BJ (cell line): Measurements from ENCODE around the gene HRK. TPM values are rescaled to one million over a fixed set of nuclear protein-coding genes. Genes with fewer than 3 reads are reported as not detected.

Experiments
- CTCF ChIA-PET: fragments of 350-600 bp; formaldehyde crosslinking; extraction: SDS; loops from one replicate; lab custom pipeline; 2021; ENCODE audit warnings: antibody characterized with exemption, inconsistent platforms; lab: Yijun Ruan, JAX
- POLR2A ChIA-PET: fragments of 300-600 bp; sonication (Branson Sonifier 250); formaldehyde crosslinking; extraction: SDS; loops from one replicate; lab custom pipeline; 2021; ENCODE audit warnings: antibody characterized with exemption; lab: Charles Lee
- DNase-seq: peaks from one replicate; pipeline ENCODE4 v3.0.0-alpha.2; 2011; ENCODE audit warnings: low read depth
- H3K27me3 ChIP-seq: 2 replicates; pipeline ENCODE4 v1.6.0; 2011; ENCODE audit warnings: low read length; ENCODE audit not compliant: control insufficient read depth, insufficient read depth
- H3K36me3 ChIP-seq: 2 replicates; pipeline ENCODE4 v1.5.1; 2011; ENCODE audit warnings: low read length; ENCODE audit not compliant: control insufficient read depth, insufficient read depth
- H3K4me3 ChIP-seq: 2 replicates; pipeline ENCODE4 v1.5.1; 2011; ENCODE audit warnings: low read depth, mild to moderate bottlenecking, control low read depth, low read length
- CTCF ChIP-seq: IDR thresholded peaks from 2 replicates; pipeline ENCODE4 v1.5.1; 2011; ENCODE audit warnings: low read depth, mild to moderate bottlenecking, control low read depth, inconsistent platforms, low read length, moderate library complexity; ENCODE audit not compliant: insufficient read depth
- polyA plus RNA-seq: library from polyadenylated mRNA; depleted of rRNA; stranded (reverse); fragments of >200 nt; gene quantifications from 2 replicates; pipeline ENCODE4 v1.2.3, GENCODE V29; 2011

HRK gene
- polyA plus RNA-seq, 1 experiment = not detected

- no peak for TF ChIP-seq CTCF
These were observed 11.3 kb upstream of the HRK start for GRCh38 chr12:116892349-116893140.

GRCh38 chr12:116891019-116891418 lies 9.8 kb upstream of the HRK start:
- Histone ChIP-seq H3K36me3 (no peaks in the 10 kb centered on the region), H3K4me3 (no peak overlapping the region), H3K27me3 (peaks cover 13% of the 10 kb centered on the region)
- ChIA-PET POLR2A (no interaction called here), CTCF (no interaction called here)
- no peak for TF ChIP-seq CTCF
- DNase-seq = no peak

More at GRCh38 chr12:116892349-116893140, 11.3 kb upstream of the HRK start:
- H3K4me3 ChIP-seq = no peak overlapping the region
- H3K27me3 ChIP-seq = peaks cover 13% of the 10 kb centered on the region
- H3K36me3 ChIP-seq = no peaks in the 10 kb centered on the region
- no peak for DNase-seq
- CTCF ChIA-PET = no interaction called here
- POLR2A ChIA-PET = no interaction called here

GRCh38 chr12:116890330-116890729 lies 9.1 kb upstream of the HRK start:
- ChIA-PET POLR2A (no interaction called here), CTCF (no interaction called here)

GRCh38 chr12:116887897-116888296 lies 6.7 kb upstream of the HRK start:
- ChIA-PET CTCF (interaction anchor here (1.1 to 1.3 kb wide), 2 partner anchors 72 to 186 kb away, joined by 3 read pairs; no protein-coding TSS in a partner anchor), POLR2A (interaction anchor here (0.5 kb wide), 1 partner anchor 1732 kb away, joined by 12 read pairs; no protein-coding TSS in a partner anchor)
- peaks cover 21% of the 10 kb centered on the region for H3K27me3 ChIP-seq
- no peaks in the 10 kb centered on the region for H3K36me3 ChIP-seq
- no peak for DNase-seq
- H3K4me3 ChIP-seq = no peak overlapping the region
- no peak for TF ChIP-seq CTCF

More at GRCh38 chr12:116890330-116890729, 9.1 kb upstream of the HRK start:
- Histone ChIP-seq H3K4me3 (no peak overlapping the region), H3K27me3 (peaks cover 15% of the 10 kb centered on the region), H3K36me3 (no peaks in the 10 kb centered on the region)
- TF ChIP-seq CTCF = no peak
- no peak for DNase-seq

- Histone ChIP-seq H3K36me3 (no peaks in the 10 kb centered on the region), H3K27me3 (peaks cover 24% of the 10 kb centered on the region), H3K4me3 (no peak overlapping the region)
- no peak for TF ChIP-seq CTCF
- ChIA-PET POLR2A (interaction anchor here (0.5 kb wide), 1 partner anchor 1731 kb away, joined by 12 read pairs; no protein-coding TSS in a partner anchor), CTCF (interaction anchor here (1.1 to 1.3 kb wide), 2 partner anchors 71 to 185 kb away, joined by 3 read pairs; no protein-coding TSS in a partner anchor)
- DNase-seq = no peak
These were observed 6.0 kb upstream of the HRK start for GRCh38 chr12:116887244-116887643.
